ENCODE data around the gene ACADVL.

DNA sequence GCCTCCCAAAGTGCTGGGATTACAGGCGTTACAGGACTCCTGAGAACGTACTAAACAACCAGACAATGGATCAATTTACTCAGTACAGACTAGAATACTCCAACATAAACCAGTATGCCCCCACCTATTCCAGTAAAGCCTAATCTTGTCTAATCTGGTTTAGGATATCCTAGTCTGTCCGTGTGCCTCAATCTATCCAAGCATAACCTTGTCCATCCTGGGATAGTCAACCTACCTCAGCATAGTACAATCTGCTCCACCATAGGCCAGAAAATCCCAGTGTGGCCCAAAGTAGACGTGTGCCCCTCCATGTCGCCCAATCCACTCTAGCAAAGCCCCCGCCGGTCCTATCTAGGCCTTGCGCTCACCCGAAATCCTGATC lies 14.0 kb downstream of the ACADVL start:
- TF ChIP-seq, protein P1, sequence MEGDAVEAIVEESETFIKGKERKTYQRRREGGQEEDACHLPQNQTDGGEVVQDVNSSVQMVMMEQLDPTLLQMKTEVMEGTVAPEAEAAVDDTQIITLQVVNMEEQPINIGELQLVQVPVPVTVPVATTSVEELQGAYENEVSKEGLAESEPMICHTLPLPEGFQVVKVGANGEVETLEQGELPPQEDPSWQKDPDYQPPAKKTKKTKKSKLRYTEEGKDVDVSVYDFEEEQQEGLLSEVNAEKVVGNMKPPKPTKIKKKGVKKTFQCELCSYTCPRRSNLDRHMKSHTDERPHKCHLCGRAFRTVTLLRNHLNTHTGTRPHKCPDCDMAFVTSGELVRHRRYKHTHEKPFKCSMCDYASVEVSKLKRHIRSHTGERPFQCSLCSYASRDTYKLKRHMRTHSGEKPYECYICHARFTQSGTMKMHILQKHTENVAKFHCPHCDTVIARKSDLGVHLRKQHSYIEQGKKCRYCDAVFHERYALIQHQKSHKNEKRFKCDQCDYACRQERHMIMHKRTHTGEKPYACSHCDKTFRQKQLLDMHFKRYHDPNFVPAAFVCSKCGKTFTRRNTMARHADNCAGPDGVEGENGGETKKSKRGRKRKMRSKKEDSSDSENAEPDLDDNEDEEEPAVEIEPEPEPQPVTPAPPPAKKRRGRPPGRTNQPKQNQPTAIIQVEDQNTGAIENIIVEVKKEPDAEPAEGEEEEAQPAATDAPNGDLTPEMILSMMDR (IDR thresholded peaks at IDR 0.05) = no peak
- no peak for TF ChIP-seq EZH2 (IDR thresholded peaks at IDR 0.05; ENCODE audit: borderline replicate concordance, insufficient read depth, low read depth, low read length, poor library complexity, severe bottlenecking)

All from B cell (primary cell).